Urothelium cell line (cell line): ENCODE measurements around the gene MIB2.

Experiments
- DNase-seq: peaks from one replicate; pipeline ENCODE4 v3.0.0; 2011; ENCODE audit warnings: low spot score, mixed read lengths
- FAIRE-seq: peaks from 2 replicates; lab custom pipeline; 2011; peaks lifted over from hg19 to GRCh38; lab: Jason Lieb, UNC

MIB2 gene

GRCh38 chr1:1598051-1598719 lies 17.1 kb upstream of the MIB2 start:
- FAIRE-seq (no peak), DNase-seq (no peak)

- no peak for FAIRE-seq
- no peak for DNase-seq
Observed at GRCh38 chr1:1598720-1599029, 16.6 kb upstream of the MIB2 start.

- FAIRE-seq (no peak), DNase-seq (no peak)
Observed at GRCh38 chr1:1599030-1599934, 16.0 kb upstream of the MIB2 start.

GRCh38 chr1:1599935-1600860 lies 15.1 kb upstream of the MIB2 start, which contains the start of gene FNDC10:
Gene FNDC10, minus strand, starts transcription at chr1:1600135. Its CDS starts 120 bp downstream, at chr1:1600015.
- no peak for FAIRE-seq
- no peak for DNase-seq

- no peak for DNase-seq
- no peak for FAIRE-seq
Observed at GRCh38 chr1:1600861-1601563, 14.3 kb upstream of the MIB2 start.

- FAIRE-seq (no peak), DNase-seq (no peak)
Observed at GRCh38 chr1:1601564-1602303, 13.6 kb upstream of the MIB2 start.

GRCh38 chr1:1602304-1602967 lies 12.9 kb upstream of the MIB2 start:
- FAIRE-seq (no peak), DNase-seq (no peak)

- DNase-seq: no peak
Observed at GRCh38 chr1:1602968-1603506, 12.3 kb upstream of the MIB2 start.

GRCh38 chr1:1603671-1604373 lies 11.5 kb upstream of the MIB2 start:
- no peak for DNase-seq

More at GRCh38 chr1:1602968-1603506, 12.3 kb upstream of the MIB2 start:
- FAIRE-seq: no peak

GRCh38 chr1:1604374-1605033 lies 10.8 kb upstream of the MIB2 start:
- FAIRE-seq (no peak), DNase-seq (no peak)

More at GRCh38 chr1:1603671-1604373, 11.5 kb upstream of the MIB2 start:
- no peak for FAIRE-seq

GRCh38 chr1:1605034-1605591 lies 10.2 kb upstream of the MIB2 start:
- DNase-seq: no peak
- FAIRE-seq: no peak

- DNase-seq (no peak), FAIRE-seq (no peak)
Observed at GRCh38 chr1:1605724-1606123, 9.6 kb upstream of the MIB2 start.

- FAIRE-seq (no peak), DNase-seq (no peak)
Observed at GRCh38 chr1:1606232-1606631, 9.1 kb upstream of the MIB2 start.

GRCh38 chr1:1609822-1610485 lies 5.3 kb upstream of the MIB2 start:
- DNase-seq (no peak), FAIRE-seq (no peak)

- FAIRE-seq (no peak), DNase-seq (no peak)
Observed at GRCh38 chr1:1610796-1611195, 4.5 kb upstream of the MIB2 start.

GRCh38 chr1:1612104-1612400 lies 3.2 kb upstream of the MIB2 start:
- DNase-seq (no peak), FAIRE-seq (no peak)

GRCh38 chr1:1613509-1614082 lies 1.7 kb upstream of the MIB2 start:
- DNase-seq: no peak
- FAIRE-seq: no peak
